HepG2 (cell line): Measurements from ENCODE around the gene TMEM143. TPM values are rescaled to one million over a fixed set of nuclear protein-coding genes. Genes with fewer than 3 reads are reported as not detected.
A peak's percentile ranks its signal among the peaks of the same experiment; 100 is the strongest.

Experiments used
- ARNTL ChIP-seq: sonication (generic); formaldehyde crosslinking; IDR thresholded peaks from 2 replicates; pipeline ENCODE4 v1.4.0; 2020; ENCODE audit warnings: mild to moderate bottlenecking, missing genetic modification reagents
- ATF3 ChIP-seq: sonication (generic); formaldehyde crosslinking; IDR thresholded peaks from 2 replicates; pipeline ENCODE4 v1.4.0; 2020; ENCODE audit warnings: missing genetic modification reagents
- BCL6 ChIP-seq: IDR thresholded peaks from 2 replicates; pipeline ENCODE4 v1.6.1; 2016; ENCODE audit warnings: missing genetic modification reagents, missing compliant biosample characterization
- CBX1 ChIP-seq: IDR thresholded peaks from one replicate; pipeline ENCODE4 v1.6.1; 2016; ENCODE audit warnings: antibody characterized with exemption, low read depth
- CHD2 ChIP-seq: IDR thresholded peaks from 2 replicates; pipeline ENCODE4 v1.6.1; 2011; ENCODE audit warnings: low read depth, low read length, improper control_type of control experiment
- GPBP1L1 ChIP-seq: sonication (generic); formaldehyde crosslinking; IDR thresholded peaks from 2 replicates; pipeline ENCODE4 v1.5.0; 2020; ENCODE audit warnings: mild to moderate bottlenecking, missing genetic modification reagents
- HIVEP1 ChIP-seq: sonication (generic); formaldehyde crosslinking; IDR thresholded peaks from 2 replicates; pipeline ENCODE4 v1.4.0; 2020; ENCODE audit warnings: mild to moderate bottlenecking, missing genetic modification reagents
- HOXA5 ChIP-seq: sonication (generic); formaldehyde crosslinking; IDR thresholded peaks from 2 replicates; pipeline ENCODE4 v1.4.0; 2020; ENCODE audit warnings: missing genetic modification reagents
- MAFF ChIP-seq: IDR thresholded peaks from 2 replicates; pipeline ENCODE4 v1.6.1; 2011; ENCODE audit warnings: low read depth, low read length, improper control_type of control experiment
- NAIF1 ChIP-seq: sonication (generic); formaldehyde crosslinking; IDR thresholded peaks from 2 replicates; pipeline ENCODE4 v1.5.0; 2020; ENCODE audit warnings: mild to moderate bottlenecking, missing genetic modification reagents, borderline replicate concordance
- NR2F1 ChIP-seq, 2 experiments: fragments of 450-650 bp in 1 of 2; formaldehyde crosslinking in 1 of 2; IDR thresholded peaks; 2 replicates each; pipeline versions ENCODE4 v1.5.0 to v1.6.1; 2016 to 2020; ENCODE audit warnings: mild to moderate bottlenecking in 1 of 2, missing compliant biosample characterization in 1 of 2, missing genetic modification reagents in 1 of 2, moderate library complexity in 1 of 2
- SNAPC2 ChIP-seq: sonication (generic); formaldehyde crosslinking; IDR thresholded peaks from 2 replicates; pipeline ENCODE4 v1.8.1; 2022; ENCODE audit warnings: mild to moderate bottlenecking, missing genetic modification reagents
- TRIM24 ChIP-seq: sonication (generic); formaldehyde crosslinking; IDR thresholded peaks from 2 replicates; pipeline ENCODE4 v1.8.0; 2022; ENCODE audit warnings: mild to moderate bottlenecking, missing genetic modification reagents
- ZFP36 ChIP-seq: fragments of 150-350 bp; IDR thresholded peaks from 2 replicates; pipeline ENCODE4 v1.6.1; 2018; ENCODE audit warnings: borderline replicate concordance, low read length, low read depth; ENCODE audit not compliant: partially characterized antibody
- ZNF607 ChIP-seq: sonication (generic); formaldehyde crosslinking; IDR thresholded peaks from 2 replicates; pipeline ENCODE4 v1.5.1; 2020; ENCODE audit warnings: missing genetic modification reagents, mild to moderate bottlenecking, borderline replicate concordance
- ZNF652 ChIP-seq: IDR thresholded peaks from 2 replicates; pipeline ENCODE4 v1.6.1; 2016; ENCODE audit warnings: low read depth, borderline replicate concordance
- ZNF674 ChIP-seq: sonication (generic); formaldehyde crosslinking; IDR thresholded peaks from 2 replicates; pipeline ENCODE4 v1.5.0; 2020; ENCODE audit warnings: low read depth, mild to moderate bottlenecking, missing genetic modification reagents
- ZNF709 ChIP-seq: sonication (generic); formaldehyde crosslinking; IDR thresholded peaks from 2 replicates; pipeline ENCODE4 v1.5.0; 2020; ENCODE audit warnings: mild to moderate bottlenecking, missing genetic modification reagents
- polyA plus RNA-seq, 8 experiments: library from polyadenylated mRNA; depleted of rRNA in 3 of 8; stranded (reverse) in 7 of 8; unstranded in 1 of 8; fragments of >200 nt; fragmentation: Illumina TruSeq in 4 of 8; extraction: Trizol in 4 of 8; gene quantifications; 2 replicates each; pipeline versions ENCODE4 v1.2.1 to v1.2.3, GENCODE V29; 2011 to 2016; ENCODE audit warnings: low read depth in 4 of 8, missing spikeins in 1 of 8, mixed read lengths in 1 of 8; ENCODE audit not compliant: insufficient read depth in 1 of 8
- total RNA-seq, 5 experiments: library from RNA; depleted of rRNA; stranded (reverse); fragments of >200 nt; fragmentation: Illumina TruSeq; extraction: Trizol; gene quantifications; 2 replicates each; pipeline ENCODE4 v1.2.3, GENCODE V29; 2016; ENCODE audit warnings: low read depth in 1 of 5
- TF ChIP-seq, protein P1 (sequence below): sonication (generic); formaldehyde crosslinking; IDR thresholded peaks from 2 replicates; pipeline ENCODE4 v1.4.0; 2020; ENCODE audit warnings: missing genetic modification reagents
- TF ChIP-seq, protein P2 (sequence below): sonication (generic); formaldehyde crosslinking; IDR thresholded peaks from 2 replicates; pipeline ENCODE4 v1.5.1; 2020; ENCODE audit warnings: mild to moderate bottlenecking, missing genetic modification reagents, borderline replicate concordance
- TF ChIP-seq, protein P3 (sequence below): sonication (generic); formaldehyde crosslinking; IDR thresholded peaks from 2 replicates; pipeline ENCODE4 v1.8.1; 2023; ENCODE audit warnings: mild to moderate bottlenecking, inconsistent platforms, moderate library complexity, missing genetic modification reagents, borderline replicate concordance

TMEM143 gene
- total and polyA plus RNA-seq, 2 of the 13 experiments (the other 11 are each of a cell fraction or from before 2014, with no cell fraction given), result 7.7 to 11.3 TPM

DNA sequence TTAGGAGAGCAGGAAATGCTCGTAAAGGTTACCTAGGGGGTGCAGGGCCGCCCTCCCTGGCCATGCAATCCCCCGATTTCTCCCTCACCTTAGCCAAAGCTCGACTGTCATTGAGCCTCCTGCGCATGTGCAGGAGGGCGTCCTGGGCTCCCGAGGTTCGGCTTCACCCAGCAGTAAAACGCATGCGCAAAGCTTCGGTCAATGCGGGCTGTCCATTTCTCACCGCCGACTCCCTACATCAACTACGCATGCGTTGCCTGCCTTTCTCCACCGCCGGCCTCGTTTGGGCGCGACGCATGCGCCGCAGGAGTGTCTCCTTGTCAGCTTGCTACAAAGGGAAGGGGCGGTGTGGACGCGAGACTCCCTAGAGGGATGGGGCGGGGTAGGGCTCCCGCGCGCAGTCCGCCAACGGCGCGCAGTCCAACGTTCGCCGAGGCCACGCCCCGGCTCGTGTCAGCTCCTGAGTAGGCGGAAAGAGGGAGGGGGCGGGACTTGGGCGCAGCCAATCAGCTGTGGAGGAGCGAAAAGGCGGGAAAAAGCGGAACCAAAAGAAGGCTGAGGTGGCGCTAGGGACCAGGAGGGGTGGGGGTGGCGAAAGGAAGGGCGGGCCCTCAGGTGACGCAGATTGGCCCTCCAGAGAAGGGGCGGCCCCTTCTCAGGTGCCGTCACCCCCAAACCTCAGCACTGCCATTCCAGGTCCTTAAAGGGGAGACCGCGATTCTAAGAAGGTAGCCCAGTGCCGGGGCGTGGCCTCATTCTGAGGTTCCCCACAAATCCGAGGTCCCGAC, at the start of gene TMEM143, which contains the start of gene SYNGR4 (continued):
- TF ChIP-seq, protein P1, sequence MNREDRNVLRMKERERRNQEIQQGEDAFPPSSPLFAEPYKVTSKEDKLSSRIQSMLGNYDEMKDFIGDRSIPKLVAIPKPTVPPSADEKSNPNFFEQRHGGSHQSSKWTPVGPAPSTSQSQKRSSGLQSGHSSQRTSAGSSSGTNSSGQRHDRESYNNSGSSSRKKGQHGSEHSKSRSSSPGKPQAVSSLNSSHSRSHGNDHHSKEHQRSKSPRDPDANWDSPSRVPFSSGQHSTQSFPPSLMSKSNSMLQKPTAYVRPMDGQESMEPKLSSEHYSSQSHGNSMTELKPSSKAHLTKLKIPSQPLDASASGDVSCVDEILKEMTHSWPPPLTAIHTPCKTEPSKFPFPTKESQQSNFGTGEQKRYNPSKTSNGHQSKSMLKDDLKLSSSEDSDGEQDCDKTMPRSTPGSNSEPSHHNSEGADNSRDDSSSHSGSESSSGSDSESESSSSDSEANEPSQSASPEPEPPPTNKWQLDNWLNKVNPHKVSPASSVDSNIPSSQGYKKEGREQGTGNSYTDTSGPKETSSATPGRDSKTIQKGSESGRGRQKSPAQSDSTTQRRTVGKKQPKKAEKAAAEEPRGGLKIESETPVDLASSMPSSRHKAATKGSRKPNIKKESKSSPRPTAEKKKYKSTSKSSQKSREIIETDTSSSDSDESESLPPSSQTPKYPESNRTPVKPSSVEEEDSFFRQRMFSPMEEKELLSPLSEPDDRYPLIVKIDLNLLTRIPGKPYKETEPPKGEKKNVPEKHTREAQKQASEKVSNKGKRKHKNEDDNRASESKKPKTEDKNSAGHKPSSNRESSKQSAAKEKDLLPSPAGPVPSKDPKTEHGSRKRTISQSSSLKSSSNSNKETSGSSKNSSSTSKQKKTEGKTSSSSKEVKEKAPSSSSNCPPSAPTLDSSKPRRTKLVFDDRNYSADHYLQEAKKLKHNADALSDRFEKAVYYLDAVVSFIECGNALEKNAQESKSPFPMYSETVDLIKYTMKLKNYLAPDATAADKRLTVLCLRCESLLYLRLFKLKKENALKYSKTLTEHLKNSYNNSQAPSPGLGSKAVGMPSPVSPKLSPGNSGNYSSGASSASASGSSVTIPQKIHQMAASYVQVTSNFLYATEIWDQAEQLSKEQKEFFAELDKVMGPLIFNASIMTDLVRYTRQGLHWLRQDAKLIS (CRISPR knock-in tag), result 0 out of 2 replicates have a peak, but pooled peaks have one; percentile 43
- TF ChIP-seq ZNF607 (CRISPR knock-in tag) (0 out of 2 replicates have a peak, but pooled peaks have one; percentile 6), CBX1 (peak; percentile 40), SNAPC2 (CRISPR knock-in tag) (no peak), MAFF (peak; percentile 14; the same call in 1 of the 2 replicates), ZNF652 (CRISPR knock-in tag) (no peak), ARNTL (CRISPR knock-in tag) (peak; percentile 33; the same call in 1 of the 2 replicates), NR2F1 (CRISPR knock-in tag; IDR thresholded peaks at IDR 0.05) (no peak; a peak in 1 of 4 replicates), BCL6 (CRISPR knock-in tag) (peak; percentile 3; the same call in 1 of the 2 replicates), ZNF709 (no peak), ATF3 (CRISPR knock-in tag) (0 out of 2 replicates have a peak, but pooled peaks have one; percentile 6), HIVEP1 (CRISPR knock-in tag) (no peak), HOXA5 (CRISPR knock-in tag) (0 out of 2 replicates have a peak, but pooled peaks have one; percentile 76), TRIM24 (CRISPR knock-in tag) (no peak), GPBP1L1 (CRISPR knock-in tag) (no peak), ZFP36 (no peak), NAIF1 (CRISPR knock-in tag) (peak; percentile 63), ZNF674 (CRISPR knock-in tag) (no peak), CHD2 (no peak)
- TF ChIP-seq, protein P2, sequence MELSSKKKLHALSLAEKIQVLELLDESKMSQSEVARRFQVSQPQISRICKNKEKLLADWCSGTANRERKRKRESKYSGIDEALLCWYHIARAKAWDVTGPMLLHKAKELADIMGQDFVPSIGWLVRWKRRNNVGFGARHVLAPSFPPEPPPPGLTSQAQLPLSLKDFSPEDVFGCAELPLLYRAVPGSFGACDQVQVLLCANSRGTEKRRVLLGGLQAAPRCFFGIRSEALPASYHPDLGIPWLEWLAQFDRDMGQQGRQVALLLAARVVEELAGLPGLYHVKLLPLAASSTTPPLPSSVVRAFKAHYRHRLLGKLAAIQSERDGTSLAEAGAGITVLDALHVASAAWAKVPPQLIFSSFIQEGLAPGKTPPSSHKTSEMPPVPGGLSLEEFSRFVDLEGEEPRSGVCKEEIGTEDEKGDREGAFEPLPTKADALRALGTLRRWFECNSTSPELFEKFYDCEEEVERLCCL (CRISPR knock-in tag), result 0 out of 2 replicates have a peak, but pooled peaks have one; percentile 78
- TF ChIP-seq, protein P3, sequence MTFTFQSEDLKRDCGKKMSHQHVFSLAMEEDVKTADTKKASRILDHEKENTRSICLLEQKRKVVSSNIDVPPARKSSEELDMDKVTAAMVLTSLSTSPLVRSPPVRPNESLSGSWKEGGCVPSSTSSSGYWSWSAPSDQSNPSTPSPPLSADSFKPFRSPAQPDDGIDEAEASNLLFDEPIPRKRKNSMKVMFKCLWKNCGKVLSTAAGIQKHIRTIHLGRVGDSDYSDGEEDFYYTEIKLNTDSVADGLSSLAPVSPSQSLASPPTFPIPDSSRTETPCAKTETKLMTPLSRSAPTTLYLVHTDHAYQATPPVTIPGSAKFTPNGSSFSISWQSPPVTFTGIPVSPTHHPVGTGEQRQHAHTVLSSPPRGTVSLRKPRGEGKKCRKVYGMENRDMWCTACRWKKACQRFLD (CRISPR knock-in tag), result peak; percentile 3; the same call in 1 of the 2 replicates
